ENCODE data around the gene TMEM220. TPM values are rescaled to one million over a fixed set of nuclear protein-coding genes. Genes with fewer than 3 reads are reported as not detected.
"Not testable (repeated sequence)": the region's sequence is repeated elsewhere in the genome, so short reads cannot be mapped to it uniquely, and the experiment has no call there.

TMEM220 gene
- total RNA-seq, 1 donor, result 3.3 TPM

DNA sequence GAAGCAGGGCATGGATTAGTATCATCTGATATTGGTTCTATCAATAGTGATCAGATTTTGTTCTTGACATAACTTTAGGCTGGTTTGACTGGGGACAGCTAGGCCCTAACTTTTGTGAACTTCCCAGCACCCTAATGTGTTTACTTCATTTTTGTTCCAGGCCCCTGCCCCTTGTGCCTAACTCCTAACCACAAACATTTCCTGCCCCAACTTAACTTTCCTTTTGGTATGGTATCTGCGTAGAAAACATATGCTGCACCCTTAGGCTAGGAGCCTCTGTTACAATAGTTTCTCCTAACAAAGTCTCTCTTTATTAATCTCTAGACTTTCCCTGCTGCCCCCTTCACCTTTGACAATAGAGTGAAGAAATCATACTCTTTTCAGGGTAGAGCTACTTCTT is 30.0 kb downstream of the TMEM220 start:
- Histone ChIP-seq H3K27me3 (ENCODE audit: insufficient read depth, low read length) (no peaks in the 10 kb centered on the region), H3K79me2 (ENCODE audit: insufficient read depth, low read length) (peaks cover 58% of the 10 kb centered on the region), H3K27ac (ENCODE audit: low read depth, low read length) (no peak overlapping the region), H3K36me3 (ENCODE audit: insufficient read depth, low read length) (peaks cover 8% of the 10 kb centered on the region), H2AFZ (ENCODE audit: low read length) (no peak overlapping the region), H4K20me1 (ENCODE audit: insufficient read depth, low read length) (no peaks in the 10 kb centered on the region), H3K4me2 (ENCODE audit: insufficient read depth, low read length) (no peak overlapping the region), H3K4me3 (ENCODE audit: insufficient read depth, low read length) (no peak overlapping the region), H3K9me3 (ENCODE audit: low read depth, low read length) (no peaks in the 10 kb centered on the region), H3K4me1 (ENCODE audit: insufficient read depth, low read length) (peaks cover 19% of the 10 kb centered on the region)
- no peak for TF ChIP-seq CTCF (IDR thresholded peaks at IDR 0.05; ENCODE audit: extremely low read depth, low read depth, low read length)
- DNase-seq (ENCODE audit: insufficient read length, low spot score, missing footprints), result peak; percentile 74

DNA sequence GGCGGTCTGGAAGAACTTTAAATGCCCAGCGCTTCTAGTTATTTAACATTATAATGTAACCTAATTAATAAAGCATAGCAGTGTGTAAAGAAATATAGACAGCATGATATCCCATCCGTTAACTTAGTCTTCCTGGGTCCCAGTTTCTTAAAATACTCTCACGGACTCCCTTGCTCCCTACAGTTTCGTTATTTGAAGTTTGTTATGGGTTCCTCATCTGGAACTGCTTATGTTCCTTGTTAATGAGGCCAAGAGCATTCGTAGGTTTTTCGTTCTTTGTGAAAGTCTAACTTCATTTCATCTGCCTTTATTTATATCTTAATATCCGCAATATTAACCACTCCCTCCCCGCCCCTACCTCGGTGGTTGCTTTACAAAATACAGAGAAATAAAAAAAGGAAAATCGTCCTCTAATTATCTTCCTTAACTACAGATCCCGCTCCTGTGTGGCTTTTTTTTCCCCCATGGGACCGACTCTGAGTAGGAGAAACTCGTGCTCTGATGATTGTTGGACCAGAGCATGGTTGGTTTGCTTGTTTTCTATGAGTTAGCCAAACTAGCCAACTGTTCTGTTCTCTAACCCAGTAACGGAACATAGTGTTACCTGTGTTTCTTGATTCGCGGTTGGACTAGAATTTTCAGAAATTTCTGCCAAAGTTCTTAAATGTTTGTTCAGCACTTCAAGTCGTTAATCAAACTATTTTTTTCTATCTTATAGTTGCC is 31.6 kb downstream of the TMEM220 start:
- H2AFZ ChIP-seq (ENCODE audit: low read length), result peak overlapping the region; percentile 75
- peak overlapping the region; percentile 74 for H3K27ac ChIP-seq (ENCODE audit: low read depth, low read length)
- H3K4me3 ChIP-seq (ENCODE audit: insufficient read depth, low read length), result peak overlapping the region; percentile 80
- H3K4me1 ChIP-seq (ENCODE audit: insufficient read depth, low read length), result peaks cover 19% of the 10 kb centered on the region
- peaks cover 70% of the 10 kb centered on the region for H3K79me2 ChIP-seq (ENCODE audit: insufficient read depth, low read length)
- peak; percentile 85 for DNase-seq (ENCODE audit: insufficient read length, low spot score, missing footprints)
- no peaks in the 10 kb centered on the region for H3K27me3 ChIP-seq (ENCODE audit: insufficient read depth, low read length)
- peak overlapping the region; percentile 87 for H3K4me2 ChIP-seq (ENCODE audit: insufficient read depth, low read length)
- H4K20me1 ChIP-seq (ENCODE audit: insufficient read depth, low read length), result no peaks in the 10 kb centered on the region
- no peaks in the 10 kb centered on the region for H3K9me3 ChIP-seq (ENCODE audit: low read depth, low read length)
- H3K36me3 ChIP-seq (ENCODE audit: insufficient read depth, low read length), result peaks cover 20% of the 10 kb centered on the region
- TF ChIP-seq CTCF (IDR thresholded peaks at IDR 0.05; ENCODE audit: extremely low read depth, low read depth, low read length), result no peak

- DNase-seq (ENCODE audit: insufficient read length, low spot score, missing footprints), result peak; percentile 96
- H3K4me1 ChIP-seq (ENCODE audit: insufficient read depth, low read length), result peaks cover 15% of the 10 kb centered on the region
- peak within 1 kb of the TSS; percentile 74 for H3K27ac ChIP-seq (ENCODE audit: low read depth, low read length)
- no peaks in the 10 kb centered on the region for H3K9me3 ChIP-seq (ENCODE audit: low read depth, low read length)
- H3K27me3 ChIP-seq (ENCODE audit: insufficient read depth, low read length), result no peaks in the 10 kb centered on the region
- H2AFZ ChIP-seq (ENCODE audit: low read length), result peak within 1 kb of the TSS; percentile 75
- TF ChIP-seq CTCF (IDR thresholded peaks at IDR 0.05; ENCODE audit: extremely low read depth, low read depth, low read length), result peak; percentile 36
- no peaks in the 10 kb centered on the region for H4K20me1 ChIP-seq (ENCODE audit: insufficient read depth, low read length)
- H3K4me2 ChIP-seq (ENCODE audit: insufficient read depth, low read length), result peak within 1 kb of the TSS; percentile 87
- H3K79me2 ChIP-seq (ENCODE audit: insufficient read depth, low read length), result peaks cover 74% of the 10 kb centered on the region
- peaks cover 28% of the 10 kb centered on the region for H3K36me3 ChIP-seq (ENCODE audit: insufficient read depth, low read length)
- H3K4me3 ChIP-seq (ENCODE audit: insufficient read depth, low read length), result peak within 1 kb of the TSS; percentile 80
Measured at GRCh38 chr17:10697092-10698081, 32.4 kb downstream of the TMEM220 start, which contains the start of the genes ADPRM and SCO1. Gene ADPRM (plus strand): TSS chr17:10697594. CDS start chr17:10704927, 7,333 bp downstream. Gene SCO1 (minus strand): TSS chr17:10697533. CDS start chr17:10697507, 26 bp downstream.

- H3K4me1 ChIP-seq (ENCODE audit: insufficient read depth, low read length), result peaks cover 12% of the 10 kb centered on the region
- H2AFZ ChIP-seq (ENCODE audit: low read length); DNase-seq (ENCODE audit: insufficient read length, low spot score, missing footprints); H3K27me3 ChIP-seq (ENCODE audit: insufficient read depth, low read length); H3K9me3 ChIP-seq (ENCODE audit: low read depth, low read length); H3K27ac ChIP-seq (ENCODE audit: low read depth, low read length); H4K20me1 ChIP-seq (ENCODE audit: insufficient read depth, low read length): not testable (repeated sequence)
- peaks cover 39% of the 10 kb centered on the region for H3K36me3 ChIP-seq (ENCODE audit: insufficient read depth, low read length)
- H3K4me3 ChIP-seq (ENCODE audit: insufficient read depth, low read length), result peak overlapping the region; percentile 80
- H3K79me2 ChIP-seq (ENCODE audit: insufficient read depth, low read length), result peaks cover 77% of the 10 kb centered on the region
- H3K4me2 ChIP-seq (ENCODE audit: insufficient read depth, low read length), result peak overlapping the region; percentile 87
Measured at GRCh38 chr17:10695875-10696407, 33.9 kb downstream of the TMEM220 start.
